HL-60/S4 treated with phorbol 12-myristate 13-acetate at 8.2 ng/mL for 4 days and 3 days (cell line): ENCODE measurements around the gene ZMYND11.

Experiments
- in situ Hi-C: fragments of 300-500 bp; cut with MboI; formaldehyde crosslinking; loops from 2 replicates; pipeline ENCODE4 v1.15.0; 2022; ENCODE audit warnings: low sequenced_read_pairs

The ZMYND11 gene

DNA sequence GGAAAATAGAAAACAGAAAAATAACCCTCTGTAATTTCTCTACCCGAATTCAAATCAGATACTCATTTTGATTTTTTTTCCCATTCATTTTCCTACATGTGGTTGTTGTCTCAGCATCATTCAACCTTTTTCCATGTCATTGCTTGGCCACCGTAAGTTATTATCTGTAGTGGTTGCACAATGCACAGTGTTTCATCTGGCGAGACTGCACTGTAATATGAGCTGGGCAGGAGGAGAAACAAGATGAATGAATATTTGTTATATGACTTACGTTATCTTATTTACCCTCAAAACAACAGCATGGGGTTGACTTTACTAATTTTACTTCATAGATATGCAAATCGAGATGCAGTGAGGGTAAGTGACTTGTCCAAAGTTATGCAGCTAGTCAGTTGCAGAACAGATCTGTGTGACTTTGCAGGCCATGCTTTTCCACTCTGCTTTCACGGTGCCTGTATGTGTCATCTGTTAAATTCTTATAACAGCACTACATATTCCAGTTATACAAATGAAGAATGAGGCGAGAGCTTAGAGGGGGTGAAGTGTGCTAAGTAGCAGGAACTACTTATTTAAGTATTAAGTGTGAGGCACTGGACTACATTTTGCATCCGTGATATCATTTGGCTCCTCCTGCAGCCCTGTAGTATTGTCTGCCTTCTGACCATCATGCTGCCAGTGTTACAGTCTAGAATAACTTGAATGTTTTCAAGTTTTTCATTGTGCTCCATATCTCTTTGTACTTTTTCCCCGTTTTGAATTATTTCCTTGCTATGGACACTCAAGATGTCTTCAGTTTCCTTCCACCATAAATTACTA is 56.7 kb downstream of the ZMYND11 start:
- in situ Hi-C loops = no loop called here

DNA sequence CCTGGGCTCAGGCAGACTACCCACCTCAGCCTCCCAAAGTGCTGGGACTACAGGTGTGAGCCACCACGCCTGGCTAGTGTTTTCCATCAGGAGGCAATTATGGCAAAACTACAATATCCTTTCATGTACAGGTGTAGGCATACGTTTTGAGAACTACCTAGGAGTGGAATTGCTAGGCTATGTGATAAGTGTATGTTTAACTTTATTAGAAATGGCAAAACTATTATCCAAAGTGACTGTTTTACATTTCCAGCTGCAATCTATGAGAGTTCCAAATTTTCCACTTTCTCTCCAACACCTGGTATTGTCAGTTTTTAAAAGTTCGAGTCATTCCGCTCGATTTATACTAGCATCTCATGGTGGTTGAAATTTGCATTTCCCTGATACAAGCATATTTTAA is 59.0 kb downstream of the ZMYND11 start:
- in situ Hi-C loops = no loop called here

DNA sequence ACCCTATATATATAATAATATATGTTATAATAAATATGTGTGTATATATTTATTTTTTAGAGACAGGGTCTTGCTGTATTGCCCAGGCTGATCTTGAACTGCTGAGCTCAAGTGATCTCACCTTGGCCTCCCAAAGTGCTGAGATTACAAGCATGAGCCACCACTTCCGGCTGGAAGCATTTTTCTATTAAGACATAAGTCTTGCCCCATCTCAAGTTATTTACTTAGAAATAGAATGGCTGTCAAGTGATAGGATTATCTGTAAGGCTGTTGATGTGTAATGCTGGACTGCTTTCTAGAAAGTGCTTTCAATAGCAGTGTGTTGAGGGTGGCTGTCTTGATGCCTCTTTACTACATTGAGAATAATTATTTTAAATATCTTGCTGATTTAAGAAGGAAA is 65.2 kb downstream of the ZMYND11 start:
- in situ Hi-C loops = no loop called here

DNA sequence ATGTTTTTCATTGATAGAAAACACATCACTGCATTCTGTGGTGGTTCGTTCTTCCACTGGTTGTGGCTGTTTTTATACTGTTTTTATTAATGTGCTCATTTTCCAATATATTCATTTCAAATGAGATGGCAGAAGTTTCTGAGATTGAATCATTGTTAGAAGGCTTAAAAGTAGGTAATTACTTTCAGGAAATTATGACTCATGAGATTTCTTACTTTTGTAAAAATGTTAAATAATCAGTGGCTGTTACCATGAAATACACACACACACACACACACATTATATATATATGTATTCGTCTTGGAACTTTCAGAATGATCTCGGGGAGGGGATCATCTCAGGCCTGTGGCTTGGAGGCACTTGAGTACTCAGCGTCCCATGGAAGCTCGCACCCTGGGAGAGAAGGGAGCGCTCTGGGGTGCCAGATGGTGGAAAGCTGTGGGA is 66.1 kb downstream of the ZMYND11 start:
- in situ Hi-C loops = no loop called here

DNA sequence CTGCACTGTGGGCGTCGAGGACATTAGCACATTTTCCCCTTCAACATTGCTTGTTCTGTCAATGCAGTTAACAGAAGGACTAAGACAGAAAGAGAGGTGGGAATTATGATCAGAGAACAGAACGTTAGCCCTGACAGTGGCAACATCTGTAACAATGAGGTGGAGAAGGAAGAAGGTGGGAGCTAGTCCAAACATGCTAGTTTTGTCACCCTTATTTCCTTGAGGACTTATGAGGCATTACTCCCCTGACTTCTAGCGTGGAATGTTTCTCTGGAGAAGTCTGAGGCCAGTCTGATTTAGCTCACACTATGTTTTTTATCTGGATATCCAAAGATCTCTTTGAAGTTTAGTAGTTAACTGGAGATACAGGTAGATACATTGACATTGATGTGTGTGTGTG is 73.4 kb downstream of the ZMYND11 start:
- in situ Hi-C loops = no loop called here

DNA sequence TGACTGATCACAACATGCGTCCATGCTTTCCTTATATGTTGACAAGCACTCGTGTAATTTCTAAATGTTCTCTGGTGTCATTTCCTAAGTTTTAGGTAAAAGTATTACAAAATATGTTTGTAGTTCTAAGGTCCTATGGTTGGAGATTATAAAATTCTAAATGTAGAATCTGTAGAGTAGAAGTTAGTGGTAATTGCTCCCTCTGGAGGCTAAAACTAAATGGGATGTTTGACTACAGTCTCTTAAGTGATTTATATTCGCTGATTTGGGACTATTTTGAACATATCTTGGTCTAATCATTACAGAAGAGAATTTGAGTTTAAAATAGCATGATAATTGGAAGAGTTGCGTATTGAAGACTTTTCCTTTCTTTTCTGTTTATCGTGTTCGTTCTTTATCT is 74.1 kb downstream of the ZMYND11 start:
- in situ Hi-C loops = no loop called here

DNA sequence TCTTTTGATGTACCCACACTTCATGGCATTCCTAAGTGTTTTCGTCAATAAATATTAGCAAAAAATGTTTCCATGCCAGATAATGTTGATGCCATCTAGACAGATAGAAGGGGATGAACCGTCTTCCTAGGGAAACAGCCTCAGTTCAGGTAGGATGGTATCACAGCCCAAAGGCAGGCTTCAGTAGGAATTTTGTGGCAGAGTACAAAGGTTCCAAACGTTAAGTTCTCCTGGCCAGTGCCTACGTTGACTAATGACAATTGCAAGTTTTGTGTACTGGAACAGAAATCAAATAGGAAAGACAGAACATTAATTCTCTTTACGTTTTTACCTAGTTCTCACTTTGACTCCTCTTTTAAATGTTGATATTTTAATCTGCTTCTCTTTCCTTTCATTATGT is 75.0 kb downstream of the ZMYND11 start:
- in situ Hi-C loops = no loop called here

DNA sequence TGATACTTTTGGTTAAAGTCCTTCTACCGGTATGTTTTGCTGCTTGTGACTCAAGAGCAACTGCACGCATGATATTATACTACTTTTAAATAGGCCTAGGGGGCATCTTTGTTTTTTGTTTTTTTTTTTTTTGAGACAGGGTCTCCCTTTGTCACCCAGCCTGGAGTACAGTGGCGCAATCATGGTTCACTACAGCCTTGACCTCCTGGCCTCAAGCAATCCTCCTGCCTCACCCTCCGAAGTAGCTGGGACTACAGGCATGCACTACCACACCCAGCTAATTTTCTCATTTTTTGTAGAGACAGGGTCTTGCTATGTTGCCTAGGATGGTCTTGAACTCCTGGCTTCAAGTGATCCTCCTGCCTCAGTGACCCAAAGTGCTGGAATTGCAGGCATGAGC is 80.2 kb downstream of the ZMYND11 start:
- in situ Hi-C loops = no loop called here

DNA sequence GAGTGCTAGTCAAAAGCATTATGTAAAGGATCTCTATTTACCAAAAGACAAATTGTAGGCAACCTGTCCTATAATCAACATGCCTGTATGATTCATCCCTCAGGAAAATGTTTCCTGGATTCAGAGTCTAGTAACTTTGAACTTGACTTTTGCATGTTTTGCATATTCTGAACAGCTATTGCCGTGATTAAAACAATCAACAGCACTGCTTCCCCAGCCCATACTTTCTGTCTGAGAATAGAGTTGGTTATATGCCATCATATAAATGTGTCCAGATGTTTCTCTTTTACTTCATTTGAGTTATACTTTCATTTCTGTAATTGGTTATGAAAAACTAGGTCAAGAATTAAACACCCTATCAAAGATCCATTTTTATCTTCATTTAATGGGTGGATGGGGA is 83.5 kb downstream of the ZMYND11 start:
- in situ Hi-C loops = no loop called here

DNA sequence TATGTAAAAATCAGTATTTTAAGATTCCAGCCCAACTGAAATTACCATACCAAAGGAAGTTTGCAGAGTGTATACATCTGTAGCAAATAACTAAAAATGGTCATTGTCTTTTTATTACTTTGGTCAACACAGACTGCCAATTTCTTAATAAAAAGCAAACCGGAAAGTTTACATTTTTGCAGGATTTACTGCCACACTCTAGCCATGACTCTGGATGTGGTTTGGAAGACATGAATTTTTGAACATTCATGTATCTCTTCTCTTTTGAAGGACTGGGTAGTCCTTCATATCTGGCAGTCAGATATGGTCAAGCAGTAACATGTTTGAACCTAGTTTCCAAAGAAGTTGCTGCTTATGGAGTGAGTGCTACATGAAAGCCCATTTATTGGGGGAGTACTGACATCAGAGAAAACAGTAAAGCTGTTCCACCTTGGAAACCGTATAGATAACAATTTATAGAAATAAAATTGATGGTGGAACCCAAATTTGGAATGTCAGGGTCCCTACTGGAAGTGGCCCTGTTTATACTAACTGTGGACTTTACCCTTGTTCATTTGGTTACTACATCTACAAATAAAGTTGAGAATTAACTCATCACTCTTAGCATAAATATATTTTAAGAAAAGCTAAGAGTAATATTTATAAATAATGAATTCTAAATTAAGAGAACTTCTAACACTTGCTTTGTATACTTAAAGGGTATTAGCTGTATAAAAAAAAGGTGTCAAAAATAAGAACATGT is 84.6 kb downstream of the ZMYND11 start:
- in situ Hi-C loops = no loop called here

DNA sequence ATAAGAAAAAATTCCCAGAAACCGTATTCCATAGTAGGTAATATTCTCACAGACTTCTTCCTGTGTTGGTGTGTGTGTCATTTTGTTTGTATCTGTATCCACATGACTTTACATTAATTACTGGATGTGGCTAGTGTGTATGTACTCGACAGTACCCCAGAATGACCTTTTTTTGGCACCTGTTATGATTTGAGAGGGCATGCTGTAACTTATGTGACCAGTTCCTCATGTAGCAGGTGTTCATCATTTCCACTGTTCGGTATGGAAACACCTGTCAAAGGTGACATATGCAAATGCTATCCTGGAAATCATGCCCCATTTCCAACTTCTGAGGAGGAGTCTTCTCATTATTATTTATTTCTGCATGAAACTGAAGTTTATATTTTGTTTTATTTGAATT is 89.3 kb downstream of the ZMYND11 start:
- in situ Hi-C loops = no loop called here

DNA sequence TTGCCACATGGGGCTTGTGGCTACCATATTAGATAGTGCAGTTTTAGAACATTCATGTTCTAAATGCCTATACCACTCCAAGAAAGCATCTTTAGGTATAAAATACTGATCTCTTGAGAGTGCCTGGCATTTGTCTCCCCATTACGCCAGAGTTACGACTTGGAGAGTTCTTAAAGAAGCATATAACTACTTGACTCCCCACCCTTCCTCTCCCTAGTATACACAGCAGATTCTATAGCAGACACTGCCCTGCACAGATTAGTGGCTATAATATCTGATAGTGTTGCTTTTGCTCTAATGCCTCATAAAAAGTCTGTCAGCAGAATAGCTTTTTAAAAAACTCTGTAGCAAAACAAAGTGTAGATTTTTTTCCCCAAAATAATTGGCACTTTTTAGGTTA is 90.8 kb downstream of the ZMYND11 start:
- in situ Hi-C loops = no loop called here

DNA sequence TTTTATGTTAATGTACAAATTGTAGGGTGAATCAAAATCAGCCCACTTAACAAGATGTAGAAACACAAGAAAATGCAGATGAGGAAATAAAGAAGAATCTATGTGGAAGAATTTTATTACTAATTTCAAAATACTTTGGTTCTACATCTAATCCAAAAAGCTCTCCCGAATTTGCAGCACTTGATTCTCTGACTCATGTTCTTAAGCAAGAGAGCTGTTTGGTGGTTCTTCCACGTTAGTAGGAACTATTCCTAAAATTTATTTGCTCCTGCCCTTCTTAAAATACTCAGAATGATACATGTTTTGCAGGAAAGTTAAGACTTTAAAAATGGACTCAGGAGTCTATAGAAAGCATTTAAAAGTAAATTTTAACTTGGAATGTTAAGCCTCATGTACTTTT is 91.8 kb downstream of the ZMYND11 start:
- in situ Hi-C loops = no loop called here

DNA sequence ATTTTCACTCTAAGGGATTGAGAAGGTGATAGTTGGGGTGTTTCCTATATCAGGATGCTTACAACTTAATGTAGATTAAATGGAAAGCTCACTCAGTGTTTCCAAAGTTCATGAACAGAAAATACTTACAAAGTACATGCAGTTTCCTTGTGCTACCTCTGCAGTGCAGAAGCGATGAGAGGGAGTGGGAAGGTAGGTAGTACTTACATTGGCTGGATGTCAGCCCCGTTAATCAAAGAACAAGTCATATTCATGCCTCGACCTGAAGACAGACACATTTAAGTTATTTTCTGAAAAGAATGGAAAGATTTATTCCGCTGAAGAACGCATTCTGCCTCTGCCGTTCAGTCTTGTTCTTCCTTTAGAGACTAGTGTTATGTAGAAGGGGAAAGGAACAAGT is 93.1 kb downstream of the ZMYND11 start:
- in situ Hi-C loops = no loop called here

DNA sequence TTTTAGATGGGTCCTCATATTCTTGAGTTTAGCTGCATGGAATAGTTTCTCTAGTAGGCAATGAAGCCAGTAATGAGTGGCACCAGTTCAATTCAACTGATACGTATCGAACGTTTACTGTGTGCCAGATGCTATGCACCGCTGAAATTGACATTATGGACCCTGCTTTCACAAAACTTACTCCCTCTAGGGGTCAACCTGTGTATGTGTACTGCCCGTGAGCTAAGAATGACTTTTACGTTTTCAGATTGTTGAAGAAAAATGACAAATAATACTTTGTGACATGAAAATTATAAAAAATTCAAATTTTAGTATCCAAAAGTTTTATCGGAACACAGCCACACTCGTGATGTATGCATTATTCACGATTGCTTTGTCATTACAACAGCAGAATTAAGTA is 95.5 kb downstream of the ZMYND11 start:
- in situ Hi-C loops = no loop called here

DNA sequence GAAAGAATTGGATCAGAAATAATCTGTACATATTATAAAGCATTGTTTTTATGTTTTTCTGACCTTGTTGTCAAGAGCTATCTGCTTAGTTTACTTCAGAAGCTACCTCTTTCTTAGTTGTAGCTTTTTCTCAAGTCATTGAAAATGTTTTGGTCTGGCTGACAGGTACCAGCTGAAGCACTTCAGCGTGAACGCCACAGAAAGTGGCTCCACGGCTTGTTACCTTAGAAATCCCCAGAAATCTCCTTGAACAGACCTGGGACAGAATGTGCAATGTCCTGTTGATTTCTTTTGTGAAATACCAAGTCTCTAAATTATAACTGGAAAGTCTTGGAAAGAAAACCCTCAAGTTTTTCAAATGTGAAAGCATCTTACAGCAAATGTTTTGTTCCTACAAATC is 96.8 kb downstream of the ZMYND11 start:
- in situ Hi-C loops = no loop called here

DNA sequence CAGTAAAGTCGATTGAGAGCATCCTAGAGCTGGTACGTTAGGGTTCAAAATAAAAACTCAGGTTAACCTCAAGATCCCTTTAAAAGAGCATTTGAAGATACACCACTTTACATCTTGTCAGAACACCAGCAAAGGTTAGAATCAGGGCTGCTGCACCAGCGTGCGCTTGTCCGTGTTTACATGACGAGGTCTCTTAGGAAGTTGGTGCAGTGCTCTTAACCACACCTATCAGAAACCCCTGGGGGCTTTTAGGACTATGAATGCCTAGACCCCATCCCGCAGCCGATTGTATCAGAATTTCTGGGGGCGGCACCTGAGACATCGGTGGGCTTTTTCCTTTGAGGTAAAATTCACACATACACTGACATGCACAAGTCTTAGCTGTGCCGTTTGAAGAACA is 97.6 kb downstream of the ZMYND11 start:
- in situ Hi-C loops = no loop called here

DNA sequence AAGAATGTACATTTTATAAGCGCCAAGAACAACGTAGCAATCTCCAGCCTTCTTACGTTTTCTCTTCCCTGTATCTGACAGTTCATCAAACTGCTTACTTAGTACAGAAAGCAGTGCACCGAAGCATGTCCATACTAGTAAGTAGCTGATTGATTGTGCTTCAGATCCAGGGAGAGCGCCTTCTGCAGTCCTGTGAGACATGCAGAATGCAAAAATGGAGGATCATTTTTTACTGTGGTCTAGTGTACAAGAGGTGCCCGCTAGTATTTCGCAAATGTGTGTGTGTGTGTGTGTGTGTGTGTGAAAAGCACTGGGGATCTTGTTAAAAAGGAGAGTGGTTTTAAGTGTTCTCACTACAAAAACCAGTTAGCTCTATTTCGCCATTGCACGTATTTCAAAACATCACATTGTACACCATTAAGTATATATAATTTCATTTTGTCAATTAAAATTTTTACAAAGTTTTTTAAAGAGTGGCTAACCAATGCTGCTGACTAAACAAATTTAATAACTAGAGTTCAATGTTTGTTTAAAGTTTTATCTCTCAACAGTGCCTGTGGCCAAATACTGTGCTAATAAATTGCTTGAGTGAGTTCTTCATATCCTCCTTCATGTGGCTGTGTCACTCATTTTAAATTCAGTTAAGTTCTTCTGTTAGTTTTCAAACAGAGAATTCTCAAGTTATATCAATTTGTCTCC is 99.6 kb downstream of the ZMYND11 start:
- in situ Hi-C loops = no loop called here

DNA sequence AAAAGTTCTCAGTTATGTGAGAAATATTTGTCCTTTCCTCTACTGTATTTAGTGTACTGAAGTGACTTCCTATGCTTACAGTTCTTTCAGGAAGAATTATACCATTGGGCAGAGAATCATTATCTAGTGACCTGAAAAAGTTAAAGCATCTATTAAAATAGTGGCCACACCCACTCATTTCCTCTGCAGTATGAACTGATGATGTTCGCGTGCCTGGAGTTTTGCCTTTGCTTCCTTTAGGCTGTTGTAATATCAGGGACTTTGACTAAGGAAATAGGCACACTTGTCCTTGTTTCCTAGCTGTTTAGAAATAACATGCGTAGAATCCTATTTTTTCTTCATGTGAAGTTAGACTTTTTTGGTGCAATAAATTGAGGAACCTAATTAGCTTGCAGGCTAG is 100.7 kb downstream of the ZMYND11 start:
- in situ Hi-C loops = no loop called here

DNA sequence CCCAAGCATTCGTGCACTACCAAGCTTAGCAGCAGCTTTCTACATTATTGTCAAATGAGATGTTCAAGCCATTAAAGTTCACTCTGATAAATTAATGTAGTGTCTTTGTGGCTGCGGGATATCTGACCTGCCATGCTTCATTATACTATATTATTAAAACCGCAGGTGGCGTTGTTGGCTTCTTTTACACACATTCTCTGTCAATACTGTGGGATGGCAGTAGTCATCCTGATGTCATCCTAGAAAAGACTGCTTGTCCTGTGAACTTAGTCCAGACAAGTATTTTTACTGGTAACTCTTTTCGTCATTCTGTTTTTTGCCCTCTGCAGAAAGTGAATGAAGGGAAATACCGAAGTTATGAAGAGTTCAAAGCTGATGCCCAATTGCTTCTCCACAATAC is 103.9 kb downstream of the ZMYND11 start:
- in situ Hi-C loops = no loop called here

DNA sequence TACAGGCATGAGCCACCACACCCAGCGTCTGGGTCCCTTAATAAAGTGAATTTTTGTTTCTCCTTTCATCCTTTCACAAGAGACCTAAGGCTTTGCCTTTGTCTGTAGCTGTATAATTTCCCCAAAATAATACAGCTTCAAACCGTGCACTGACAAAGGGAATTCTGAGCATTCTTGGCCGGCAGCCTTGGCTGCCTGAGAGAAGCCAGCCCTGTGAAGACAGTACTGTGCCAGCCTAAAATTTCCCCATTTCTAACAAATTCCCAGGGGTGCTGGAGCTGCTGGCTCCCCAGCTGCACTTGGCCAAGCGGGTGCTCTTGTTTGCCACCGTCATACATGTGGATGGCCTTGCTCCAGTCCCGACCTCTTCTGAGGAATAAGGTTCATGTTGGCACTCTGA is 106.2 kb downstream of the ZMYND11 start:
- in situ Hi-C loops = no loop called here
